ENCODE data around the gene FBXO15.

Gene FBXO15

GRCh38 chr18:74147779-74148542, at the start of gene FBXO15, which contains the start of gene TIMM21:
TSS of gene FBXO15 (minus strand) at chr18:74147834. CDS start at chr18:74147785, 49 bp downstream.
TSS of gene TIMM21 (plus strand) at chr18:74148523. CDS start at chr18:74148809, 286 bp downstream.
- peak; percentile 97 for DNase-seq
- in situ Hi-C loops (cut with MboI; ENCODE audit: low pct_unique_long_range_greater_than_20kb, low sequenced_read_pairs): no loop called here

GRCh38 chr18:74196220-74197119, 48.8 kb upstream of the FBXO15 start:
- in situ Hi-C loops (cut with MboI; ENCODE audit: low pct_unique_long_range_greater_than_20kb, low sequenced_read_pairs): no loop called here
- peak; percentile 84 for DNase-seq

GRCh38 chr18:74194691-74195090, 47.1 kb upstream of the FBXO15 start:
- in situ Hi-C loops (cut with MboI; ENCODE audit: low pct_unique_long_range_greater_than_20kb, low sequenced_read_pairs): no loop called here

GRCh38 chr18:74191577-74191976, 43.9 kb upstream of the FBXO15 start:
- in situ Hi-C loops (cut with MboI; ENCODE audit: low pct_unique_long_range_greater_than_20kb, low sequenced_read_pairs): no loop called here

More at GRCh38 chr18:74194691-74195090, 47.1 kb upstream of the FBXO15 start:
- DNase-seq: no peak

GRCh38 chr18:74190086-74190485, 42.5 kb upstream of the FBXO15 start:
- in situ Hi-C loops (cut with MboI; ENCODE audit: low pct_unique_long_range_greater_than_20kb, low sequenced_read_pairs): no loop called here
- DNase-seq: no peak

More at GRCh38 chr18:74191577-74191976, 43.9 kb upstream of the FBXO15 start:
- DNase-seq: no peak

GRCh38 chr18:74186661-74187060, 39.0 kb upstream of the FBXO15 start:
- in situ Hi-C loops (cut with MboI; ENCODE audit: low pct_unique_long_range_greater_than_20kb, low sequenced_read_pairs): no loop called here
- no peak for DNase-seq

GRCh38 chr18:74185860-74186259, 38.2 kb upstream of the FBXO15 start:
- DNase-seq: no peak
- in situ Hi-C loops (cut with MboI; ENCODE audit: low pct_unique_long_range_greater_than_20kb, low sequenced_read_pairs): no loop called here

- in situ Hi-C loops (cut with MboI; ENCODE audit: low pct_unique_long_range_greater_than_20kb, low sequenced_read_pairs): no loop called here
Measured at GRCh38 chr18:74184875-74185274, 37.2 kb upstream of the FBXO15 start.

GRCh38 chr18:74183130-74183529, 35.5 kb upstream of the FBXO15 start:
- DNase-seq: no peak
- in situ Hi-C loops (cut with MboI; ENCODE audit: low pct_unique_long_range_greater_than_20kb, low sequenced_read_pairs): no loop called here

More at GRCh38 chr18:74184875-74185274, 37.2 kb upstream of the FBXO15 start:
- no peak for DNase-seq

GRCh38 chr18:74182335-74182734, 34.7 kb upstream of the FBXO15 start:
- in situ Hi-C loops (cut with MboI; ENCODE audit: low pct_unique_long_range_greater_than_20kb, low sequenced_read_pairs): no loop called here
- DNase-seq: no peak

GRCh38 chr18:74179623-74180199, 32.1 kb upstream of the FBXO15 start:
- no peak for DNase-seq
- in situ Hi-C loops (cut with MboI; ENCODE audit: low pct_unique_long_range_greater_than_20kb, low sequenced_read_pairs): no loop called here

- in situ Hi-C loops (cut with MboI; ENCODE audit: low pct_unique_long_range_greater_than_20kb, low sequenced_read_pairs): no loop called here
- no peak for DNase-seq
Measured at GRCh38 chr18:74178884-74179283, 31.2 kb upstream of the FBXO15 start.

- DNase-seq: no peak
- in situ Hi-C loops (cut with MboI; ENCODE audit: low pct_unique_long_range_greater_than_20kb, low sequenced_read_pairs): no loop called here
Measured at GRCh38 chr18:74175658-74176057, 28.0 kb upstream of the FBXO15 start.

- in situ Hi-C loops (cut with MboI; ENCODE audit: low pct_unique_long_range_greater_than_20kb, low sequenced_read_pairs): no loop called here
Measured at GRCh38 chr18:74173434-74173750, 25.8 kb upstream of the FBXO15 start.

GRCh38 chr18:74172697-74173433, 25.2 kb upstream of the FBXO15 start:
- DNase-seq: no peak

More at GRCh38 chr18:74173434-74173750, 25.8 kb upstream of the FBXO15 start:
- no peak for DNase-seq

GRCh38 chr18:74171910-74172606, 24.4 kb upstream of the FBXO15 start:
- no peak for DNase-seq
- in situ Hi-C loops (cut with MboI; ENCODE audit: low pct_unique_long_range_greater_than_20kb, low sequenced_read_pairs): no loop called here

More at GRCh38 chr18:74172697-74173433, 25.2 kb upstream of the FBXO15 start:
- in situ Hi-C loops (cut with MboI; ENCODE audit: low pct_unique_long_range_greater_than_20kb, low sequenced_read_pairs): no loop called here

- in situ Hi-C loops (cut with MboI; ENCODE audit: low pct_unique_long_range_greater_than_20kb, low sequenced_read_pairs): no loop called here
- DNase-seq: no peak
Measured at GRCh38 chr18:74166386-74166785, 18.8 kb upstream of the FBXO15 start.

GRCh38 chr18:74163019-74163660, 15.5 kb upstream of the FBXO15 start:
- in situ Hi-C loops (cut with MboI; ENCODE audit: low pct_unique_long_range_greater_than_20kb, low sequenced_read_pairs): no loop called here
- no peak for DNase-seq

Data from KBM-7 (cell line).